ENCODE results near the gene PAX5.

The PAX5 gene

DNA sequence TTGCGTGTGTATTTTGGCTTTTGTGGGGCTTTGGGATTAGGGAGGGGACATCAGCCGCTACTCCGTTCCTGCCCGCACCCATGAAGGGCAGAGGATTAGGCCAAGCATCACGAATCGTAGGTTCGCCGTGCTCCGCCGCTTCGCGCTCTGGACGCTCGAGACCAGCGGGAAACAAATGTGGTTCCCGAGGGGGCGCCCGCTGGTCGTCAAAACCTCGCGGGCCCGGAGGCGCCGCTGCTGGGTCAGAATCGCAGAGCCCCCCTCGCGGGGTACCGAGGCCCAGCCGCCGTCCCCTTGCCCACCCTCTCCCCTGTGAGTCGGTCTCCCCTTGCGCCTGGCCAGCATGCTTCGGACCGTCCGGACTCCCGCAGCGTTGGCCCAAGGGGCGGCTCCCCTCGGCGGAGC, 2.3 kb upstream of the PAX5 start:
- TF ChIP-seq, protein P1, sequence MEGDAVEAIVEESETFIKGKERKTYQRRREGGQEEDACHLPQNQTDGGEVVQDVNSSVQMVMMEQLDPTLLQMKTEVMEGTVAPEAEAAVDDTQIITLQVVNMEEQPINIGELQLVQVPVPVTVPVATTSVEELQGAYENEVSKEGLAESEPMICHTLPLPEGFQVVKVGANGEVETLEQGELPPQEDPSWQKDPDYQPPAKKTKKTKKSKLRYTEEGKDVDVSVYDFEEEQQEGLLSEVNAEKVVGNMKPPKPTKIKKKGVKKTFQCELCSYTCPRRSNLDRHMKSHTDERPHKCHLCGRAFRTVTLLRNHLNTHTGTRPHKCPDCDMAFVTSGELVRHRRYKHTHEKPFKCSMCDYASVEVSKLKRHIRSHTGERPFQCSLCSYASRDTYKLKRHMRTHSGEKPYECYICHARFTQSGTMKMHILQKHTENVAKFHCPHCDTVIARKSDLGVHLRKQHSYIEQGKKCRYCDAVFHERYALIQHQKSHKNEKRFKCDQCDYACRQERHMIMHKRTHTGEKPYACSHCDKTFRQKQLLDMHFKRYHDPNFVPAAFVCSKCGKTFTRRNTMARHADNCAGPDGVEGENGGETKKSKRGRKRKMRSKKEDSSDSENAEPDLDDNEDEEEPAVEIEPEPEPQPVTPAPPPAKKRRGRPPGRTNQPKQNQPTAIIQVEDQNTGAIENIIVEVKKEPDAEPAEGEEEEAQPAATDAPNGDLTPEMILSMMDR (conservative IDR thresholded peaks at IDR 0.05): no peak
- no peak for TF ChIP-seq ZFX (IDR thresholded peaks at IDR 0.05)
- H3K27ac ChIP-seq: no peak overlapping the region

DNA sequence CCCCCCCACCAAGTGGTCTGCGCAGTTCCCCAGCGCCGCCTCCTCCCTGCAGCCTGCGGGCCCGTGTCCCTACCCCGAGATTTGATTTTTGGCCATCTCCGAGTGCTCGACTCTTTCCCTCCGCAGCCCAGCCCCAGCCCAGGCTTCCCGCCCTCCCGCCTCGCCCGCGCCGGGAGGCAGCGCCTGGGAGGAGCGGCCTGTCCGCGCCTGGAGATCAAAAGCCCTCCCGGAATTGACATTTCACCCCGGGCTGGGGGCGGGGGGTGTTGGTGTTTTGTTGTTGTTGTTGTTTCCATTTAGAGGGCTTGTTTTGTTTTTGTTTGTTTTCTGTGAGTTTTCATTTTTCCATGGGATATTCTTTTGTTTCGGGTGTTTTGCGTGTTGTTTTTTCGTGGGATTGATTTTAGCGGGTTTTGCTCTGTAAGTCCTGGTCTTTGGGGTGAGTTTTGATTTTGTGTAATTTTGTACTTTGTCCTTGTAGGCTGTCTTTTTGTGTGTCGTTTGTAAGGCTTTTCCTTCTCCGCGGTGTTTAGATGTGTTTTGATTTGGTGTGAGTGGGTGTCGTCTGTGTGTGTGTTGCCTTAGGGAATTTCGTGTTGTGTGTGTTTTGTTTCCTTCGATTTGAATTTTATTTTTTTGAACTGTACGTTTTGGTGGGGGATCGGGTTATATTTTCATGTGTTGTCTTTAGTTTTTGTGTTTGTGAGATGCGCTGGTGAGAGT, 1.7 kb upstream of the PAX5 start:
- H3K27ac ChIP-seq: no peak overlapping the region

DNA sequence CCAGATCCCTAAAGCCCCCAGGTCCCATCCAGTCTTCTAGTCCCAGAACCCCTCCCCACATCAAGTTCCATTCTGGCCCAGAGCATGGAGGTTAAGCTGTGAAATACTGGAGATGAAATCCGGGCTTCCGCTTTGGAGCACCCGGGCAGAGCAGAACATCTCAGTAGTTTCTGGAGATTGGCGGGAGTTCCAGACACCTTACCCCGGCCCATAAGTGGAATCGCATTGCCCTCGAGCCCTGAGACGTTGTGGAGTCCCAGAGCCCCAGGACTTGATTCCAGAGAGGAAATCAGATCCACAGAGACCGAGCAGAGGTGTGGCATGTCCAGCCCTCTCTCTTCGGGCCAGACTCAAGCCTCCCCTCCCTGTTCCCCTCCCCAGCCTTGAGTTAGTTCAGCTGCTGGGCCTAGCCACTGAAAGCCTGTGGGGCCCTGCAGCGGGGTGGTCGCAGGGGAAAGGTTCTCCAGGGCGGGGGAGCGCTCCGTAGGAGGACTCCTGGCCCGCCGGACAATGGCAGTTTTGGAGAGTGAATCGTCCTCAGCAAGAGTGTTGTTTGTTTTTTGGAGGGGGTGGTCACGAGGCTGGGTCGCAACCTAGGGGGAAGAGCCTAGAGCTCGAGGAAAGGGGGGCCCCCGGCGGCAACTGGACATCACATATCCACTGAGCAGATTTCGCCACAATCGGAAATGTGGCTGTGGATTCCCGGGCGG, 1.0 kb upstream of the PAX5 start:
- H3K27ac ChIP-seq: no peak overlapping the region
- TF ChIP-seq, protein P1 (conservative IDR thresholded peaks at IDR 0.05): peak; percentile 39; the same call in 1 of the 2 replicates
- TF ChIP-seq ZFX (IDR thresholded peaks at IDR 0.05): no peak

More for the DNA sequence above, 1.7 kb upstream of the PAX5 start:
- TF ChIP-seq ZFX (IDR thresholded peaks at IDR 0.05): no peak
- TF ChIP-seq, protein P1 (conservative IDR thresholded peaks at IDR 0.05): no peak

DNA sequence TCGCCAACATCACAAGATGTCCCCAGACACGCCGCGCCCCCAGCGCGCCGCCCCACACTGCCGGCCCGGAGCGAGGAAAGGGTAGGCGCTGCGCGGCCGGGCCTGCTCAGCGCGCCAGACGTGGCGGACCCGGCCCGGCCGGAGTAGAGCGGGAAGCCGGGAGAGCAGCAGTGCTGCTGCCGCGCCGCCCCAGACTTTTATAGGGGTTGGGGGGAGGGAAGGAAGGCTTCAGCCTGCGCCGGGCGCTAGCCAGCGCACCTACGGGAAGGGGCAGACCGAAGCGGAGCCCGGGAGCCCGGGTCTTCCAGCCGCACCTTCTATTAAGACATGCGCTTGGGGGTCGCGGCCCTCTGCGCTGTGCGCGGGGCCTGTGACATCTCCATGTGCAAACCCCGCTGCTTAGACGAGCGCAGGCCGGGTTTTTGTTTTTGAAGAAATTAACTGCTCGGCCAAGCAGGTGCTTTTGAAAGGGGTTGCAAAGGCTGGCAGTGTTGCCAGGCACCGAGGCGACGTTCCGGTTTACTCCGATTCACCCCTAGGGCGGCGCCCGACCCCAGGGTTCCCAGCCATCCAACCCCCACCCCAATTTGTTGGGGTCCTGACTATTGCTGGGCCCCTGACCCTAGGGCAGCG, 353 bp upstream of the PAX5 start:
- H3K27ac ChIP-seq: no peak overlapping the region

DNA sequence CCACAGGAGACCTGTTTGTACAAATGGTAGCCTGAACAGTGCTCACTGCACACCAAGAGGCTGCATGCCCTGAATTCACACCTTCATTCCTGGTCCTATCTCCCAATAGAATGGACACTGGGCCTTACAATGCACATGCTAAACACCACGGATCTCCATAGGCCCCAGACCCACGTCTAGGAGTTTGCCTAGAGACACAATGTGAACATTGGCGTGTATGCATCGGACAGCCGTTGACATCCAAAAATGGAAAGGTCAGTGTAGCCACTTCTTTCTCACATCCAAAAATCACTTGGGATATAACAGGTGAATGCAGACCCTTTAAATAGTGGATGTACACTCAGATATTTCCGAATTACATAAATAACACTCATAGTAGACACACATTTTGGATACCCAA, 927 bp downstream of the PAX5 start:
- H3K27ac ChIP-seq: no peak overlapping the region
- TF ChIP-seq ZFX (IDR thresholded peaks at IDR 0.05): no peak
- TF ChIP-seq, protein P1 (conservative IDR thresholded peaks at IDR 0.05): no peak

More for the DNA sequence above, 353 bp upstream of the PAX5 start:
- TF ChIP-seq, protein P1 (conservative IDR thresholded peaks at IDR 0.05): peak; percentile 60; the same call in 1 of the 2 replicates
- TF ChIP-seq ZFX (IDR thresholded peaks at IDR 0.05): no peak

DNA sequence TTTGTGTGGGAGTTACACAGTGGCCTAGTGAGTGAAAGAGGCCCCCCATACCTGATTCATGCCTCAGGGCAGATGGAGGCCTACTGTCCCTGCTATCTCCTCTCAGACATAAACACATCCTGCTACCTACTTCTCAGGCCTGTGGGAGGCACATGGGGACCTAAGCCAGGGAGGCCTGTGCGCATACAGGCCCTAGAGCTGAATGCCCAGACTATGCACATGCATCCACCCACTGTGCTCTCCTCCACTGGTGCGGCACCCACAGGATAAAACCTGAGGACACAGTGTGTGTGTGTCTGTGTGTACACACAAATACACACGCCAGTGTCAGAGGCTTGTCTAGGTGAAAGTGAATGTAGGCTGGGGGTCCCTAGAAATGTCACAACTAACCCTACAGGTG, 1.4 kb downstream of the PAX5 start:
- no peak overlapping the region for H3K27ac ChIP-seq
- TF ChIP-seq, protein P1 (conservative IDR thresholded peaks at IDR 0.05): no peak
- TF ChIP-seq ZFX (IDR thresholded peaks at IDR 0.05): no peak

DNA sequence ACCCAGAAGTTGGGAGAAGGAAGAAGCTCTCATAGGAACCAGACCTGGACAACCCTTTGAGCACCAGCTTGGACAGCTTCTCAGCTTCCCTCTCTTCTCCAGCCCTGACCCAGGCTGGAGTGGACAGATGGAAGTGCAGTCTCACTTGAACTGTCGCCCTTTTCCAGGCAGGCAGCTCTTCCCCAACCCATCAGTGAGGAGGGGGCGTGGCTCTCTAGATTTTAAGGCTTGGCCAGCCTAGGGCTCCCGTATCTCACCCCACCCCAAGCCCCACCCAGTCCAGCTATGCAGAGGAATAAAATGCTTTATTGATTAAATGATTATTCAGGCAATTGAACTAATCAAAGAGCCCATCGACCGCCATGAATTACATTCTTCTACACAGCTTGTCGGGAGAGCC, 2.2 kb downstream of the PAX5 start:
- TF ChIP-seq ZFX (IDR thresholded peaks at IDR 0.05): no peak
- TF ChIP-seq, protein P1 (conservative IDR thresholded peaks at IDR 0.05): no peak
- H3K27ac ChIP-seq: no peak overlapping the region
